HepG2 (cell line): ENCODE results near the gene NPC1. TPM values are rescaled to one million over a fixed set of nuclear protein-coding genes. Genes with fewer than 3 reads are reported as not detected.
A peak's percentile ranks its signal among the peaks of the same experiment; 100 is the strongest.

Experiments used
- HNF4G ChIP-seq, 2 experiments: sonication (generic) in 1 of 2; formaldehyde crosslinking in 1 of 2; IDR thresholded peaks; 2 replicates each; pipeline versions ENCODE4 v1.4.0 to v1.6.1; 2011 to 2020; ENCODE audit warnings: borderline replicate concordance in 2 of 2, low read depth in 2 of 2, mild to moderate bottlenecking in 2 of 2, low read length in 1 of 2, missing genetic modification reagents in 1 of 2, moderate library complexity in 1 of 2
- KAT2B ChIP-seq: fragments of 150-350 bp; IDR thresholded peaks from 2 replicates; pipeline ENCODE4 v1.6.1; 2014; ENCODE audit warnings: low read depth, low read length, borderline replicate concordance
- KDM1A ChIP-seq: IDR thresholded peaks from 2 replicates; pipeline ENCODE4 v1.6.1; 2016; ENCODE audit warnings: missing compliant biosample characterization
- KDM4B ChIP-seq: sonication (generic); formaldehyde crosslinking; IDR thresholded peaks from 2 replicates; pipeline ENCODE4 v1.4.0; 2020; ENCODE audit warnings: missing genetic modification reagents
- SIX4 ChIP-seq: sonication (generic); formaldehyde crosslinking; IDR thresholded peaks from 2 replicates; pipeline ENCODE4 v1.4.0; 2020; ENCODE audit warnings: missing genetic modification reagents
- ZFP36L2 ChIP-seq: sonication (generic); formaldehyde crosslinking; IDR thresholded peaks from 2 replicates; pipeline ENCODE4 v1.4.0; 2020; ENCODE audit warnings: missing genetic modification reagents
- ZKSCAN8 ChIP-seq: IDR thresholded peaks from 2 replicates; pipeline ENCODE4 v1.6.1; 2016; ENCODE audit warnings: borderline replicate concordance, missing genetic modification reagents, missing compliant biosample characterization
- ZNF282 ChIP-seq: fragments of 450-650 bp; IDR thresholded peaks from 2 replicates; pipeline ENCODE4 v1.6.1; 2018; ENCODE audit not compliant: partially characterized antibody
- ZNF670 ChIP-seq: sonication (generic); formaldehyde crosslinking; IDR thresholded peaks from 2 replicates; pipeline ENCODE4 v1.8.0; 2022; ENCODE audit warnings: mild to moderate bottlenecking, missing genetic modification reagents, borderline replicate concordance
- polyA plus RNA-seq, 8 experiments: library from polyadenylated mRNA; depleted of rRNA in 3 of 8; stranded (reverse) in 7 of 8; unstranded in 1 of 8; fragments of >200 nt; fragmentation: Illumina TruSeq in 4 of 8; extraction: Trizol in 4 of 8; gene quantifications; 2 replicates each; pipeline versions ENCODE4 v1.2.1 to v1.2.3, GENCODE V29; 2011 to 2016; ENCODE audit warnings: low read depth in 4 of 8, missing spikeins in 1 of 8, mixed read lengths in 1 of 8; ENCODE audit not compliant: insufficient read depth in 1 of 8
- total RNA-seq, 5 experiments: library from RNA; depleted of rRNA; stranded (reverse); fragments of >200 nt; fragmentation: Illumina TruSeq; extraction: Trizol; gene quantifications; 2 replicates each; pipeline ENCODE4 v1.2.3, GENCODE V29; 2016; ENCODE audit warnings: low read depth in 1 of 5
- TF ChIP-seq, protein P1 (sequence below): IDR thresholded peaks from 2 replicates; pipeline ENCODE4 v1.4.0; 2020; ENCODE audit warnings: mild to moderate bottlenecking, missing genetic modification reagents
- TF ChIP-seq, protein P2 (sequence below): sonication (generic); formaldehyde crosslinking; IDR thresholded peaks from 2 replicates; pipeline ENCODE4 v1.4.0; 2020; ENCODE audit warnings: missing genetic modification reagents, borderline replicate concordance
- TF ChIP-seq, protein P3 (sequence below): sonication (generic); formaldehyde crosslinking; IDR thresholded peaks from 2 replicates; pipeline ENCODE4 v1.5.0; 2020; ENCODE audit warnings: mild to moderate bottlenecking, missing genetic modification reagents, borderline replicate concordance
- TF ChIP-seq, protein P4 (sequence below): sonication (generic); formaldehyde crosslinking; IDR thresholded peaks from 2 replicates; pipeline ENCODE4 v1.5.1; 2020; ENCODE audit warnings: missing genetic modification reagents, mild to moderate bottlenecking, borderline replicate concordance
- TF ChIP-seq, protein P5 (sequence below): IDR thresholded peaks from 2 replicates; pipeline ENCODE4 v1.6.1; 2016; ENCODE audit warnings: mild to moderate bottlenecking

The NPC1 gene
- total and polyA plus RNA-seq, 2 of the 13 experiments (the other 11 are each of a cell fraction or from before 2014, with no cell fraction given): 46.5 to 114 TPM

DNA sequence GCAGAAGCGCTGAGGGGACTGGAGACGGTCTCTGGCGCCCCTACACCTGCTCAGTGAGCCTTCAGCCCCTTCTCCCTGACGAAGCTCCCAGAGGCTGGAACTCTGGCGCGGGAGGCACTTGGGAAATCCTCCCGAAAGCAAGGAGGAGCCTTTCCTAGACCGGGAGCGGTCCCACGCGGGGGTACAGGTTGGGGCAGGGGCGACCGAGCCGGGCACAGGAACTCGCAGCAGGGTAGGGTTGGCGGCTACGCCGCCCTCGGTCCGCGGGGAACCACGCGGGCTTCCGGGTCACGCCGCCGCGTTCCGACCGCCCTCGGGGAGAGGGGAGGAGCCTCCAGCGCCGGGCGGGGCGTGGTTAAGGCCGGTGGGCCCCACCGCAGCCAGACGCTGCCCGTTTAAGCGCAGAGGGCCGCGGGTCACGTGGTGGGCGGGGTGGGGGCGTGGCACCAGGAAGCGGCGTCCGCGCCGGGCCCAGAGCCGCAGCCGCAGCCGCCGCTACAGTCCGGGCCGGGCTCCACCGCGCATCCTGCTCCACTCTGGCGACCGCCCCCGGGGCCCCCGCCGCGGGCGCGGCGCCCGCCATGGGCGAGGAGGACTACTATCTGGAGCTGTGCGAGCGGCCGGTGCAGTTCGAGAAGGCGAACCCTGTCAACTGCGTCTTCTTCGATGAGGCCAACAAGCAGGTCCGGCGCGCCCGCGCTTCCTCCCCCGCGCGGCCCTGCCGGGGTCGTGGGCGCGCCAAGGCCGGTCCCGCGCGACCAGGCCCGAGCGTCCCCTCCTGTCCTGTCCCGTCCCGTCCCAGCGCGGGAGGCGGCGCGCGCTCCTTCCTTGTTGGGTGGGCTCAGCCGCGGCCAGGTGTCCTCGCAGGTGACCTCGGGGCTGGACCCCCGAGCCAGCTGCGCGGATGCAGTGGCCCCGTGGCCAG lies 83.0 kb downstream of the NPC1 start, which contains the start of gene RMC1 (continued):
- TF ChIP-seq KDM1A (CRISPR knock-in tag): no peak
- TF ChIP-seq, protein P1, sequence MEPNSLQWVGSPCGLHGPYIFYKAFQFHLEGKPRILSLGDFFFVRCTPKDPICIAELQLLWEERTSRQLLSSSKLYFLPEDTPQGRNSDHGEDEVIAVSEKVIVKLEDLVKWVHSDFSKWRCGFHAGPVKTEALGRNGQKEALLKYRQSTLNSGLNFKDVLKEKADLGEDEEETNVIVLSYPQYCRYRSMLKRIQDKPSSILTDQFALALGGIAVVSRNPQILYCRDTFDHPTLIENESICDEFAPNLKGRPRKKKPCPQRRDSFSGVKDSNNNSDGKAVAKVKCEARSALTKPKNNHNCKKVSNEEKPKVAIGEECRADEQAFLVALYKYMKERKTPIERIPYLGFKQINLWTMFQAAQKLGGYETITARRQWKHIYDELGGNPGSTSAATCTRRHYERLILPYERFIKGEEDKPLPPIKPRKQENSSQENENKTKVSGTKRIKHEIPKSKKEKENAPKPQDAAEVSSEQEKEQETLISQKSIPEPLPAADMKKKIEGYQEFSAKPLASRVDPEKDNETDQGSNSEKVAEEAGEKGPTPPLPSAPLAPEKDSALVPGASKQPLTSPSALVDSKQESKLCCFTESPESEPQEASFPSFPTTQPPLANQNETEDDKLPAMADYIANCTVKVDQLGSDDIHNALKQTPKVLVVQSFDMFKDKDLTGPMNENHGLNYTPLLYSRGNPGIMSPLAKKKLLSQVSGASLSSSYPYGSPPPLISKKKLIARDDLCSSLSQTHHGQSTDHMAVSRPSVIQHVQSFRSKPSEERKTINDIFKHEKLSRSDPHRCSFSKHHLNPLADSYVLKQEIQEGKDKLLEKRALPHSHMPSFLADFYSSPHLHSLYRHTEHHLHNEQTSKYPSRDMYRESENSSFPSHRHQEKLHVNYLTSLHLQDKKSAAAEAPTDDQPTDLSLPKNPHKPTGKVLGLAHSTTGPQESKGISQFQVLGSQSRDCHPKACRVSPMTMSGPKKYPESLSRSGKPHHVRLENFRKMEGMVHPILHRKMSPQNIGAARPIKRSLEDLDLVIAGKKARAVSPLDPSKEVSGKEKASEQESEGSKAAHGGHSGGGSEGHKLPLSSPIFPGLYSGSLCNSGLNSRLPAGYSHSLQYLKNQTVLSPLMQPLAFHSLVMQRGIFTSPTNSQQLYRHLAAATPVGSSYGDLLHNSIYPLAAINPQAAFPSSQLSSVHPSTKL (CRISPR knock-in tag): peak; percentile 53; the same call in 1 of the 2 replicates
- TF ChIP-seq, protein P2, sequence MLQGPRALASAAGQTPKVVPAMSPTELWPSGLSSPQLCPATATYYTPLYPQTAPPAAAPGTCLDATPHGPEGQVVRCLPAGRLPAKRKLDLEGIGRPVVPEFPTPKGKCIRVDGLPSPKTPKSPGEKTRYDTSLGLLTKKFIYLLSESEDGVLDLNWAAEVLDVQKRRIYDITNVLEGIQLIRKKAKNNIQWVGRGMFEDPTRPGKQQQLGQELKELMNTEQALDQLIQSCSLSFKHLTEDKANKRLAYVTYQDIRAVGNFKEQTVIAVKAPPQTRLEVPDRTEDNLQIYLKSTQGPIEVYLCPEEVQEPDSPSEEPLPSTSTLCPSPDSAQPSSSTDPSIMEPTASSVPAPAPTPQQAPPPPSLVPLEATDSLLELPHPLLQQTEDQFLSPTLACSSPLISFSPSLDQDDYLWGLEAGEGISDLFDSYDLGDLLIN (CRISPR knock-in tag): no peak
- TF ChIP-seq ZNF282: no peak
- TF ChIP-seq, protein P3, sequence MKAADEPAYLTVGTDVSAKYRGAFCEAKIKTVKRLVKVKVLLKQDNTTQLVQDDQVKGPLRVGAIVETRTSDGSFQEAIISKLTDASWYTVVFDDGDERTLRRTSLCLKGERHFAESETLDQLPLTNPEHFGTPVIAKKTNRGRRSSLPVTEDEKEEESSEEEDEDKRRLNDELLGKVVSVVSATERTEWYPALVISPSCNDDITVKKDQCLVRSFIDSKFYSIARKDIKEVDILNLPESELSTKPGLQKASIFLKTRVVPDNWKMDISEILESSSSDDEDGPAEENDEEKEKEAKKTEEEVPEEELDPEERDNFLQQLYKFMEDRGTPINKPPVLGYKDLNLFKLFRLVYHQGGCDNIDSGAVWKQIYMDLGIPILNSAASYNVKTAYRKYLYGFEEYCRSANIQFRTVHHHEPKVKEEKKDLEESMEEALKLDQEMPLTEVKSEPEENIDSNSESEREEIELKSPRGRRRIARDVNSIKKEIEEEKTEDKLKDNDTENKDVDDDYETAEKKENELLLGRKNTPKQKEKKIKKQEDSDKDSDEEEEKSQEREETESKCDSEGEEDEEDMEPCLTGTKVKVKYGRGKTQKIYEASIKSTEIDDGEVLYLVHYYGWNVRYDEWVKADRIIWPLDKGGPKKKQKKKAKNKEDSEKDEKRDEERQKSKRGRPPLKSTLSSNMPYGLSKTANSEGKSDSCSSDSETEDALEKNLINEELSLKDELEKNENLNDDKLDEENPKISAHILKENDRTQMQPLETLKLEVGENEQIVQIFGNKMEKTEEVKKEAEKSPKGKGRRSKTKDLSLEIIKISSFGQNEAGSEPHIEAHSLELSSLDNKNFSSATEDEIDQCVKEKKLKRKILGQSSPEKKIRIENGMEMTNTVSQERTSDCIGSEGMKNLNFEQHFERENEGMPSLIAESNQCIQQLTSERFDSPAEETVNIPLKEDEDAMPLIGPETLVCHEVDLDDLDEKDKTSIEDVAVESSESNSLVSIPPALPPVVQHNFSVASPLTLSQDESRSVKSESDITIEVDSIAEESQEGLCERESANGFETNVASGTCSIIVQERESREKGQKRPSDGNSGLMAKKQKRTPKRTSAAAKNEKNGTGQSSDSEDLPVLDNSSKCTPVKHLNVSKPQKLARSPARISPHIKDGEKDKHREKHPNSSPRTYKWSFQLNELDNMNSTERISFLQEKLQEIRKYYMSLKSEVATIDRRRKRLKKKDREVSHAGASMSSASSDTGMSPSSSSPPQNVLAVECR: peak; percentile 96
- peak; percentile 32; the same call in 1 of the 2 replicates for TF ChIP-seq ZKSCAN8 (CRISPR knock-in tag)
- TF ChIP-seq ZNF670 (CRISPR knock-in tag): no peak
- TF ChIP-seq HNF4G (IDR thresholded peaks at IDR 0.05; ENCODE audit: borderline replicate concordance, low read depth, low read length): no peak
- TF ChIP-seq HNF4G (CRISPR knock-in tag; IDR thresholded peaks at IDR 0.05; ENCODE audit: borderline replicate concordance, low read depth): no peak
- TF ChIP-seq, protein P4, sequence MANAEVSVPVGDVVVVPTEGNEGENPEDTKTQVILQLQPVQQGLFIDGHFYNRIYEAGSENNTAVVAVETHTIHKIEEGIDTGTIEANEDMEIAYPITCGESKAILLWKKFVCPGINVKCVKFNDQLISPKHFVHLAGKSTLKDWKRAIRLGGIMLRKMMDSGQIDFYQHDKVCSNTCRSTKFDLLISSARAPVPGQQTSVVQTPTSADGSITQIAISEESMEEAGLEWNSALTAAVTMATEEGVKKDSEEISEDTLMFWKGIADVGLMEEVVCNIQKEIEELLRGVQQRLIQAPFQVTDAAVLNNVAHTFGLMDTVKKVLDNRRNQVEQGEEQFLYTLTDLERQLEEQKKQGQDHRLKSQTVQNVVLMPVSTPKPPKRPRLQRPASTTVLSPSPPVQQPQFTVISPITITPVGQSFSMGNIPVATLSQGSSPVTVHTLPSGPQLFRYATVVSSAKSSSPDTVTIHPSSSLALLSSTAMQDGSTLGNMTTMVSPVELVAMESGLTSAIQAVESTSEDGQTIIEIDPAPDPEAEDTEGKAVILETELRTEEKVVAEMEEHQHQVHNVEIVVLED (CRISPR knock-in tag): peak; percentile 82; the same call in 1 of the 2 replicates
- TF ChIP-seq SIX4: no peak
- 0 out of 2 replicates have a peak, but pooled peaks have one; percentile 67 for TF ChIP-seq KDM4B (CRISPR knock-in tag)
- no peak for TF ChIP-seq ZFP36L2 (CRISPR knock-in tag)
- TF ChIP-seq, protein P5, sequence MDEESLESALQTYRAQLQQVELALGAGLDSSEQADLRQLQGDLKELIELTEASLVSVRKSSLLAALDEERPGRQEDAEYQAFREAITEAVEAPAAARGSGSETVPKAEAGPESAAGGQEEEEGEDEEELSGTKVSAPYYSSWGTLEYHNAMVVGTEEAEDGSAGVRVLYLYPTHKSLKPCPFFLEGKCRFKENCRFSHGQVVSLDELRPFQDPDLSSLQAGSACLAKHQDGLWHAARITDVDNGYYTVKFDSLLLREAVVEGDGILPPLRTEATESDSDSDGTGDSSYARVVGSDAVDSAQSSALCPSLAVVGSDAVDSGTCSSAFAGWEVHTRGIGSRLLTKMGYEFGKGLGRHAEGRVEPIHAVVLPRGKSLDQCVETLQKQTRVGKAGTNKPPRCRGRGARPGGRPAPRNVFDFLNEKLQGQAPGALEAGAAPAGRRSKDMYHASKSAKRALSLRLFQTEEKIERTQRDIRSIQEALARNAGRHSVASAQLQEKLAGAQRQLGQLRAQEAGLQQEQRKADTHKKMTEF: peak; percentile 79
- TF ChIP-seq KAT2B: no peak
